DOHH2 (cell line): Measurements from ENCODE around the gene OR2A14.
"Not testable (repeated sequence)": the region's sequence is repeated elsewhere in the genome, so short reads cannot be mapped to it uniquely, and the experiment has no call there.

Experiments used
- H3F3A ChIP-seq: fragments of 200-600 bp; sonication (generic), shearing (Covaris generic); 2 replicates; pipeline ENCODE4 v1.6.0; 2016; ENCODE audit warnings: antibody characterized with exemption, mild to moderate bottlenecking; ENCODE audit not compliant: control insufficient read depth, insufficient read depth
- H3K27ac ChIP-seq: fragments of 200-600 bp; sonication (generic); 2 replicates; pipeline ENCODE4 v1.5.1; 2014; ENCODE audit warnings: low read depth, mild to moderate bottlenecking, low read length, moderate library complexity
- H3K27me3 ChIP-seq: fragments of 200-600 bp; sonication (generic); 2 replicates; pipeline ENCODE4 v1.6.1; 2014; ENCODE audit warnings: mild to moderate bottlenecking, low read length, mixed read lengths; ENCODE audit not compliant: control insufficient read depth
- H3K36me3 ChIP-seq: fragments of 200-600 bp; sonication (generic); 2 replicates; pipeline ENCODE4 v1.6.1; 2014; ENCODE audit warnings: mild to moderate bottlenecking, low read length, moderate library complexity, mixed read lengths; ENCODE audit not compliant: control insufficient read depth
- H3K4me1 ChIP-seq: fragments of 200-600 bp; sonication (generic); 2 replicates; pipeline ENCODE4 v1.6.1; 2014; ENCODE audit warnings: mild to moderate bottlenecking, low read length, mixed read lengths; ENCODE audit not compliant: control insufficient read depth
- H3K4me2 ChIP-seq: fragments of 200-600 bp; sonication (generic); 2 replicates; pipeline ENCODE4 v1.6.0; 2014; ENCODE audit warnings: mild to moderate bottlenecking, low read length, moderate library complexity
- H3K4me3 ChIP-seq: fragments of 200-600 bp; sonication (generic); 2 replicates; pipeline ENCODE4 v1.5.1; 2014; ENCODE audit warnings: mild to moderate bottlenecking, low read length, mixed read lengths
- H3K79me2 ChIP-seq: fragments of 200-600 bp; sonication (generic); 2 replicates; pipeline ENCODE4 v1.6.1; 2014; ENCODE audit warnings: mild to moderate bottlenecking, low read length, mixed read lengths; ENCODE audit not compliant: control insufficient read depth
- H3K9me2 ChIP-seq: fragments of 200-600 bp; sonication (generic); replicated peaks from 2 replicates; pipeline ENCODE4 v1.6.1; 2014; ENCODE audit warnings: mild to moderate bottlenecking, low read length, mixed read lengths; ENCODE audit not compliant: control insufficient read depth
- H3K9me3 ChIP-seq: fragments of 200-600 bp; sonication (generic); 2 replicates; pipeline ENCODE4 v1.6.1; 2014; ENCODE audit warnings: antibody characterized with exemption, low read length, mixed read lengths; ENCODE audit not compliant: control insufficient read depth, insufficient read depth
- H4K20me1 ChIP-seq: fragments of 200-600 bp; sonication (generic); 2 replicates; pipeline ENCODE4 v1.6.0; 2014; ENCODE audit warnings: low read depth, mild to moderate bottlenecking, antibody characterized with exemption, low read length, moderate library complexity; ENCODE audit not compliant: control insufficient read depth, insufficient read depth
- EZH2phosphoT487 ChIP-seq: fragments of 200-600 bp; sonication (generic); IDR thresholded peaks from 2 replicates; pipeline ENCODE4 v1.6.1; 2017; ENCODE audit warnings: borderline replicate concordance, mild to moderate bottlenecking, antibody characterized with exemption, low read length, moderate library complexity, mixed read lengths
- TF ChIP-seq, protein P1 (sequence below): fragments of 200-600 bp; sonication (generic); IDR thresholded peaks from one replicate; pipeline ENCODE4 v1.5.1; 2014; ENCODE audit warnings: antibody characterized with exemption, mild to moderate bottlenecking, low read depth, low read length; ENCODE audit not compliant: poor library complexity, severe bottlenecking

OR2A14 gene

DNA sequence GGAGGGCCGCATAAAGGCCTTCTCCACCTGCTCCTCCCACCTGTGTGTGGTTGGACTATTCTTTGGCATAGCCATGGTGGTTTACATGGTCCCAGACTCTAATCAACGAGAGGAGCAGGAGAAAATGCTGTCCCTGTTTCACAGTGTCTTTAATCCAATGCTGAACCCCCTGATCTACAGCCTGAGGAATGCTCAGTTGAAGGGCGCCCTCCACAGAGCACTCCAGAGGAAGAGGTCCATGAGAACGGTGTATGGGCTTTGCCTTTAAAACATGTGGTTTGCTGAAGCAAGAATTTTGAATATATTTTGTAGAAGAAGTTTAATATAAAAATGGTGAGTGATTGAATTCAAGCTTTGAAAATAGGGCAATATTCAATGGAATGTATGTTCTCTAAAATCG, 12.7 kb upstream of the OR2A14 start:
- H3K9me3 ChIP-seq: no peaks in the 10 kb centered on the region
- no peak overlapping the region for H3K4me3 ChIP-seq
- no peaks in the 10 kb centered on the region for H3K27me3 ChIP-seq
- H3K4me1 ChIP-seq: no peaks in the 10 kb centered on the region
- TF ChIP-seq EZH2phosphoT487: no peak
- TF ChIP-seq, protein P1, sequence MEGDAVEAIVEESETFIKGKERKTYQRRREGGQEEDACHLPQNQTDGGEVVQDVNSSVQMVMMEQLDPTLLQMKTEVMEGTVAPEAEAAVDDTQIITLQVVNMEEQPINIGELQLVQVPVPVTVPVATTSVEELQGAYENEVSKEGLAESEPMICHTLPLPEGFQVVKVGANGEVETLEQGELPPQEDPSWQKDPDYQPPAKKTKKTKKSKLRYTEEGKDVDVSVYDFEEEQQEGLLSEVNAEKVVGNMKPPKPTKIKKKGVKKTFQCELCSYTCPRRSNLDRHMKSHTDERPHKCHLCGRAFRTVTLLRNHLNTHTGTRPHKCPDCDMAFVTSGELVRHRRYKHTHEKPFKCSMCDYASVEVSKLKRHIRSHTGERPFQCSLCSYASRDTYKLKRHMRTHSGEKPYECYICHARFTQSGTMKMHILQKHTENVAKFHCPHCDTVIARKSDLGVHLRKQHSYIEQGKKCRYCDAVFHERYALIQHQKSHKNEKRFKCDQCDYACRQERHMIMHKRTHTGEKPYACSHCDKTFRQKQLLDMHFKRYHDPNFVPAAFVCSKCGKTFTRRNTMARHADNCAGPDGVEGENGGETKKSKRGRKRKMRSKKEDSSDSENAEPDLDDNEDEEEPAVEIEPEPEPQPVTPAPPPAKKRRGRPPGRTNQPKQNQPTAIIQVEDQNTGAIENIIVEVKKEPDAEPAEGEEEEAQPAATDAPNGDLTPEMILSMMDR: no peak
- H3K4me2 ChIP-seq: no peak overlapping the region
- H3K36me3 ChIP-seq: no peaks in the 10 kb centered on the region
- no peak overlapping the region for H3K27ac ChIP-seq
- H4K20me1 ChIP-seq: no peaks in the 10 kb centered on the region
- H3F3A ChIP-seq: no peaks in the 10 kb centered on the region
- no peaks in the 10 kb centered on the region for H3K9me2 ChIP-seq
- no peaks in the 10 kb centered on the region for H3K79me2 ChIP-seq

DNA sequence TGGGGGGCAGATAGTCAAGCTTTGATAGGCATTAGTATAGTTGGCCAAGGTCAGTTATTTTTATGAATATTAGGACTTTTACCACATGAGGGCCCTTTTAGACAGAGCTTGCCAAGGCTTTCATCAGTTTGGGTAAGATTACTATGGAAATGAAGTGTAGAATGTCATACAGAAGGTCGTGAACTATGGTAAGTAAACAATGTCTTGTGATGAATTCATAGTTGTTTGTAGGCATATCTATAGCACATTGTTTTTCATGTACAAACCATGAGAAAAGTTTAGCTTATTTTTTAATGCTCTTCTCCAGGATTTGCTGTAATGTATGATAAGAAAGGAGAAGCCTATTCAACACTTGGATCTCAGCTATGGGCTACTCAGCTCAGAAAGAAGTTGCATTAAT, 9.3 kb upstream of the OR2A14 start:
- Histone ChIP-seq H3K9me3 (no peaks in the 10 kb centered on the region), H3F3A (no peaks in the 10 kb centered on the region), H4K20me1 (no peaks in the 10 kb centered on the region), H3K4me2 (no peak overlapping the region), H3K4me3 (no peak overlapping the region), H3K79me2 (no peaks in the 10 kb centered on the region), H3K9me2 (no peaks in the 10 kb centered on the region), H3K27me3 (no peaks in the 10 kb centered on the region), H3K4me1 (no peaks in the 10 kb centered on the region), H3K27ac (no peak overlapping the region), H3K36me3 (no peaks in the 10 kb centered on the region)
- TF ChIP-seq, protein P1: no peak
- no peak for TF ChIP-seq EZH2phosphoT487

DNA sequence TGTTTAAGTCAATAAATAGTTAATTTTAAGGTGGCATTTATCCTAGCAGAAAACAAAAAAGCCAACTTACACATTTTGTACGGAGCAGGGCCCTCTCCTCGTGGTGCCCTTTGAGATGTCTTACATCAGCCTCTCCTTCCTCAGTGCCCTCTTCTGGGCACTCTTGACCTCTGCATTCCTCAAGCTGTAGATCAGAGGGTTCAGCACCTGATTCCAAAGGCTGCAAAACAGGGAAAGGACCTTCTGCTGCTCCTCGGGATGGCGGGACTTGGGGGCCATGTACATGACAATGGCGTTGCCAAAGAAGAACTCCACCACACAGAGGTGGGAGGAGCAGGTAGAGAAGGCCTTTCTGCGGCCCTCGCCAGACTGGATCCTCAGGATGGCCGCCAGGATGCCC, 4.6 kb upstream of the OR2A14 start:
- H3K36me3 ChIP-seq: no peaks in the 10 kb centered on the region
- no peaks in the 10 kb centered on the region for H3K79me2 ChIP-seq
- no peaks in the 10 kb centered on the region for H3K9me3 ChIP-seq
- H4K20me1 ChIP-seq: no peaks in the 10 kb centered on the region
- no peaks in the 10 kb centered on the region for H3K9me2 ChIP-seq
- H3K4me3 ChIP-seq: no peak overlapping the region
- H3F3A ChIP-seq: no peaks in the 10 kb centered on the region
- H3K27ac ChIP-seq: no peak overlapping the region
- TF ChIP-seq, protein P1: no peak
- TF ChIP-seq EZH2phosphoT487: no peak
- H3K4me2 ChIP-seq: no peak overlapping the region
- no peaks in the 10 kb centered on the region for H3K4me1 ChIP-seq
- no peaks in the 10 kb centered on the region for H3K27me3 ChIP-seq

DNA sequence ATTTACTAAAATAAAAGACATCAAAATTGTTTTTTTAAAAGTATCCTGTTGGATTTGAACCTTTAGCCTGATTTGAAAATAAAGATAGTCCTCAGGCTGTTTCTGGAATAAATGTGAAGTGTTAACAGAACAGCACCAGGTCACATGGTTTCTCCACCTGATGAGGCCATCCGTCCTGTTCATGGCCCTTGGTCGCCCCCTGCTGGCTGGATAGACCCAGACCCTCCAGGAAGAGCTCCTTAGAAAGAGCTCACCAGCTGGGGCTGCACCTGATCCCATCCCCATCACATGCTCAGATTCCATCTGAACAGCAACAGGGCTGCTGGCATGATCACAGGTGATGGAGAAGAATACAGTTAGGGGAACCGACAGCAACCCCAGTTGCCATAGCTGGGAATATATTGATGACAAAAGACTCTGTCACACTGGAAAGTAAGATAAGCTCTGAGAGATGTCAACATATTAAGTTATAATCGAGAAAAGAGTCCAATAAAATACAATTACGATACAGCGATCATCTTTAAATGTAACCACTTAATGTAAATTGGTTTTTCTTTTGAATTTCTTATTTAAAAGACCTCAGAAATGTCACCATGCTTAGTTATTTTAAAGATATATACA, 4.8 kb downstream of the OR2A14 start:
- no peaks in the 10 kb centered on the region for H4K20me1 ChIP-seq
- H3F3A ChIP-seq: no peaks in the 10 kb centered on the region
- no peaks in the 10 kb centered on the region for H3K79me2 ChIP-seq
- H3K36me3 ChIP-seq: no peaks in the 10 kb centered on the region
- H3K4me3 ChIP-seq: no peak overlapping the region
- peaks cover 4% of the 10 kb centered on the region; the same call in 1 of the 2 replicates for H3K27me3 ChIP-seq
- no peak for TF ChIP-seq EZH2phosphoT487
- TF ChIP-seq, protein P1: peak; percentile 95
- no peaks in the 10 kb centered on the region for H3K4me1 ChIP-seq
- no peaks in the 10 kb centered on the region for H3K9me2 ChIP-seq
- no peak overlapping the region for H3K4me2 ChIP-seq
- H3K27ac ChIP-seq: no peak overlapping the region
- no peaks in the 10 kb centered on the region for H3K9me3 ChIP-seq

DNA sequence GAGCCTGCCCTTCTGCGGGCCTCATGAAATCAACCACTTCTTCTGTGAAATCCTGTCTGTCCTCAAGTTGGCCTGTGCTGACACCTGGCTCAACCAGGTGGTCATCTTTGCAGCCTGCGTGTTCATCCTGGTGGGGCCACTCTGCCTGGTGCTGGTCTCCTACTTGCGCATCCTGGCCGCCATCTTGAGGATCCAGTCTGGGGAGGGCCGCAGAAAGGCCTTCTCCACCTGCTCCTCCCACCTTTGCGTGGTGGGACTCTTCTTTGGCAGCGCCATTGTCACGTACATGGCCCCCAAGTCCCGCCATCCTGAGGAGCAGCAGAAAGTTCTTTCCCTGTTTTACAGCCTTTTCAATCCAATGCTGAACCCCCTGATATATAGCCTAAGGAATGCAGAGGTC, 6.6 kb downstream of the OR2A14 start:
- not testable (repeated sequence) for H4K20me1 ChIP-seq, H3K9me3 ChIP-seq, H3K27me3 ChIP-seq, H3K4me2 ChIP-seq, H3K9me2 ChIP-seq, H3K27ac ChIP-seq, H3K4me1 ChIP-seq, H3F3A ChIP-seq, H3K79me2 ChIP-seq, H3K4me3 ChIP-seq, H3K36me3 ChIP-seq
